AG04450 (cell line): ENCODE measurements around the gene MAP7D3. TPM values are rescaled to one million over a fixed set of nuclear protein-coding genes. Genes with fewer than 3 reads are reported as not detected.

Experiments
- CTCF ChIA-PET: fragments of 300-600, 350-600 bp; formaldehyde crosslinking; extraction: SDS; loops from one replicate; lab custom pipeline; 2022; ENCODE audit warnings: antibody characterized with exemption, inconsistent platforms; lab: Charles Lee
- POLR2A ChIA-PET: fragments of 350-600 bp; formaldehyde crosslinking; extraction: SDS; loops from one replicate; lab custom pipeline; 2021; ENCODE audit warnings: antibody characterized with exemption, inconsistent platforms; lab: Yijun Ruan, JAX
- DNase-seq: peaks from one replicate; pipeline ENCODE4 v3.0.0-alpha.2; 2011; ENCODE audit warnings: low read depth, low spot score
- H3K27ac ChIP-seq: one replicate; pipeline ENCODE4 v1.5.1; 2012; ENCODE audit warnings: low read depth, low read length, control low read depth
- H3K27me3 ChIP-seq: one replicate; pipeline ENCODE4 v1.6.0; 2012; ENCODE audit warnings: low read length; ENCODE audit not compliant: control insufficient read depth, insufficient read depth
- H3K4me3 ChIP-seq: 2 replicates; pipeline ENCODE4 v1.5.1; 2011; ENCODE audit warnings: mild to moderate bottlenecking, low read depth, low read length, control low read depth
- H3K9me3 ChIP-seq: 2 replicates; pipeline ENCODE4 v1.5.1; 2012; ENCODE audit warnings: low read length; ENCODE audit not compliant: control insufficient read depth, insufficient read depth
- CTCF ChIP-seq: IDR thresholded peaks from 2 replicates; pipeline ENCODE4 v1.5.1; 2011; ENCODE audit warnings: low read depth, low read length, control low read depth, inconsistent platforms
- polyA plus RNA-seq: library from polyadenylated mRNA; depleted of rRNA; stranded (reverse); fragments of >200 nt; gene quantifications from 2 replicates; pipeline ENCODE4 v1.2.3, GENCODE V29; 2011

Gene MAP7D3
- polyA plus RNA-seq, 1 experiment = 16.6 TPM

GRCh38 chrX:136275553-136275952 is 24.4 kb upstream of the MAP7D3 start:
- Histone ChIP-seq H3K27me3 (peaks cover 5% of the 10 kb centered on the region), H3K9me3 (no peaks in the 10 kb centered on the region), H3K4me3 (no peak overlapping the region), H3K27ac (no peak overlapping the region)
- CTCF ChIA-PET = no interaction called here
- no peak for TF ChIP-seq CTCF
- POLR2A ChIA-PET = no interaction called here
- DNase-seq = no peak

GRCh38 chrX:136273986-136274385 is 22.8 kb upstream of the MAP7D3 start:
- H3K9me3 ChIP-seq = no peaks in the 10 kb centered on the region
- DNase-seq = no peak
- ChIA-PET POLR2A (no interaction called here), CTCF (interaction anchor here (1.2 kb wide), 1 partner anchor 246 kb away, joined by 3 read pairs; no protein-coding TSS in a partner anchor)
- H3K4me3 ChIP-seq = no peak overlapping the region
- no peak overlapping the region for H3K27ac ChIP-seq
- no peak for TF ChIP-seq CTCF
- peaks cover 5% of the 10 kb centered on the region for H3K27me3 ChIP-seq

GRCh38 chrX:136272325-136272724 is 21.1 kb upstream of the MAP7D3 start:
- Histone ChIP-seq H3K27me3 (peaks cover 5% of the 10 kb centered on the region), H3K9me3 (no peaks in the 10 kb centered on the region), H3K4me3 (no peak overlapping the region), H3K27ac (no peak overlapping the region)
- no peak for DNase-seq
- peak; percentile 24 for TF ChIP-seq CTCF
- POLR2A ChIA-PET = no interaction called here
- CTCF ChIA-PET = interaction anchor here (0.7 to 1.1 kb wide), 3 partner anchors 39 to 305 kb away, joined by 3 to 5 read pairs (median 5); no protein-coding TSS in a partner anchor

- ChIA-PET POLR2A (interaction anchor here (0.6 kb wide), 1 partner anchor 20 kb away, joined by 7 read pairs; no protein-coding TSS in a partner anchor), CTCF (interaction anchor here (1.2 kb wide), 1 partner anchor 306 kb away, joined by 5 read pairs; no protein-coding TSS in a partner anchor)
- DNase-seq = no peak
- TF ChIP-seq CTCF = no peak
- H3K9me3 ChIP-seq = no peaks in the 10 kb centered on the region
- H3K4me3 ChIP-seq = no peak overlapping the region
- no peak overlapping the region for H3K27ac ChIP-seq
- peaks cover 5% of the 10 kb centered on the region for H3K27me3 ChIP-seq
Observed at GRCh38 chrX:136271300-136271699, 20.1 kb upstream of the MAP7D3 start.

- ChIA-PET POLR2A (no interaction called here), CTCF (interaction anchor here (0.7 to 6.1 kb wide), 6 partner anchors 14 to 244 kb away, joined by 3 to 92 read pairs (median 8); no protein-coding TSS in a partner anchor)
- H3K9me3 ChIP-seq = no peaks in the 10 kb centered on the region
- no peak for TF ChIP-seq CTCF
- no peak overlapping the region for H3K4me3 ChIP-seq
- DNase-seq = no peak
- H3K27me3 ChIP-seq = no peaks in the 10 kb centered on the region
- no peak overlapping the region for H3K27ac ChIP-seq
Observed at GRCh38 chrX:136269921-136270320, 18.7 kb upstream of the MAP7D3 start.
